ENCODE measurements around the gene SGCD.

The SGCD gene

GRCh38 chr5:156556666-156557406 is 229.9 kb downstream of the SGCD start:
- Histone ChIP-seq H3K4me3 (ENCODE audit: low read length, poor library complexity, severe bottlenecking) (no peak overlapping the region), H3K9me3 (ENCODE audit: insufficient read depth, low read depth, low read length) (no peaks in the 10 kb centered on the region), H3K9ac (ENCODE audit: low read depth, low read length, poor library complexity, severe bottlenecking) (no peak overlapping the region), H3K27me3 (ENCODE audit: insufficient read depth, low read length, poor library complexity, severe bottlenecking) (no peaks in the 10 kb centered on the region), H3K79me2 (ENCODE audit: insufficient read depth, low read length) (no peaks in the 10 kb centered on the region), H4K20me1 (ENCODE audit: insufficient read depth, low read length, poor library complexity, severe bottlenecking) (no peaks in the 10 kb centered on the region), H3K4me2 (ENCODE audit: low read depth, low read length, poor library complexity, severe bottlenecking) (no peak overlapping the region), H3K4me1 (ENCODE audit: insufficient read depth, low read length, poor library complexity, severe bottlenecking) (no peaks in the 10 kb centered on the region), H3K36me3 (ENCODE audit: insufficient read depth, low read length) (no peaks in the 10 kb centered on the region), H3K9me2 (replicated peaks; ENCODE audit: low read depth, low read length) (no peaks in the 10 kb centered on the region), H2AFZ (ENCODE audit: low read length) (no peak overlapping the region), H3F3A (ENCODE audit: low read depth) (no peaks in the 10 kb centered on the region)
- TF ChIP-seq CTCF (conservative IDR thresholded peaks at IDR 0.05; ENCODE audit: low read length) (no peak), EZH2phosphoT487 (IDR thresholded peaks at IDR 0.05; ENCODE audit: borderline replicate concordance) (no peak)

GRCh38 chr5:156560002-156560401 is 233.0 kb downstream of the SGCD start:
- Histone ChIP-seq H3F3A (ENCODE audit: low read depth) (no peaks in the 10 kb centered on the region), H3K4me2 (ENCODE audit: low read depth, low read length, poor library complexity, severe bottlenecking) (no peak overlapping the region), H3K9me3 (ENCODE audit: insufficient read depth, low read depth, low read length) (no peaks in the 10 kb centered on the region), H3K4me3 (ENCODE audit: low read length, poor library complexity, severe bottlenecking) (no peak overlapping the region), H3K36me3 (ENCODE audit: insufficient read depth, low read length) (no peaks in the 10 kb centered on the region), H4K20me1 (ENCODE audit: insufficient read depth, low read length, poor library complexity, severe bottlenecking) (no peaks in the 10 kb centered on the region), H3K27me3 (ENCODE audit: insufficient read depth, low read length, poor library complexity, severe bottlenecking) (no peaks in the 10 kb centered on the region), H2AFZ (ENCODE audit: low read length) (no peak overlapping the region), H3K9ac (ENCODE audit: low read depth, low read length, poor library complexity, severe bottlenecking) (no peak overlapping the region), H3K79me2 (ENCODE audit: insufficient read depth, low read length) (no peaks in the 10 kb centered on the region), H3K4me1 (ENCODE audit: insufficient read depth, low read length, poor library complexity, severe bottlenecking) (no peaks in the 10 kb centered on the region), H3K9me2 (replicated peaks; ENCODE audit: low read depth, low read length) (no peaks in the 10 kb centered on the region)
- no peak for TF ChIP-seq CTCF (conservative IDR thresholded peaks at IDR 0.05; ENCODE audit: low read length)
- no peak for TF ChIP-seq EZH2phosphoT487 (IDR thresholded peaks at IDR 0.05; ENCODE audit: borderline replicate concordance)

- Histone ChIP-seq H3K4me1 (ENCODE audit: insufficient read depth, low read length, poor library complexity, severe bottlenecking) (no peaks in the 10 kb centered on the region), H3K9me2 (replicated peaks; ENCODE audit: low read depth, low read length) (no peaks in the 10 kb centered on the region), H3K4me2 (ENCODE audit: low read depth, low read length, poor library complexity, severe bottlenecking) (no peak overlapping the region), H3K9me3 (ENCODE audit: insufficient read depth, low read depth, low read length) (no peaks in the 10 kb centered on the region), H4K20me1 (ENCODE audit: insufficient read depth, low read length, poor library complexity, severe bottlenecking) (no peaks in the 10 kb centered on the region), H3K27me3 (ENCODE audit: insufficient read depth, low read length, poor library complexity, severe bottlenecking) (no peaks in the 10 kb centered on the region), H3K4me3 (ENCODE audit: low read length, poor library complexity, severe bottlenecking) (no peak overlapping the region), H3K79me2 (ENCODE audit: insufficient read depth, low read length) (no peaks in the 10 kb centered on the region), H2AFZ (ENCODE audit: low read length) (no peak overlapping the region), H3K9ac (ENCODE audit: low read depth, low read length, poor library complexity, severe bottlenecking) (no peak overlapping the region), H3F3A (ENCODE audit: low read depth) (no peaks in the 10 kb centered on the region), H3K36me3 (ENCODE audit: insufficient read depth, low read length) (no peaks in the 10 kb centered on the region)
- no peak for TF ChIP-seq CTCF (conservative IDR thresholded peaks at IDR 0.05; ENCODE audit: low read length)
- no peak for TF ChIP-seq EZH2phosphoT487 (IDR thresholded peaks at IDR 0.05; ENCODE audit: borderline replicate concordance)
These were observed 234.7 kb downstream of the SGCD start for GRCh38 chr5:156561651-156562050.

Data from Loucy (cell line).